H54 (cell line): Measurements from ENCODE around the gene RBM47.

Source experiments
- DNase-seq: peaks from one replicate; pipeline ENCODE4 v3.0.0; 2011; ENCODE audit warnings: low spot score, mixed read lengths; ENCODE audit not compliant: insufficient read length
- FAIRE-seq: peaks from 3 replicates; lab custom pipeline; 2011; peaks lifted over from hg19 to GRCh38; lab: Jason Lieb, UNC
- POLR2A ChIP-seq: IDR thresholded peaks from 2 replicates; pipeline ENCODE4 v1.6.1; 2011; ENCODE audit warnings: low read depth, mild to moderate bottlenecking, low read length

The RBM47 gene

GRCh38 chr4:40514497-40514951 lies 115.1 kb downstream of the RBM47 start:
- no peak for DNase-seq
- FAIRE-seq, result no peak
- no peak for TF ChIP-seq POLR2A

- no peak for TF ChIP-seq POLR2A
- DNase-seq, result no peak
- no peak for FAIRE-seq
Measured at GRCh38 chr4:40511036-40511614, 118.5 kb downstream of the RBM47 start.

GRCh38 chr4:40507977-40508376 lies 121.7 kb downstream of the RBM47 start:
- FAIRE-seq (no peak), DNase-seq (no peak)
- no peak for TF ChIP-seq POLR2A

DNA sequence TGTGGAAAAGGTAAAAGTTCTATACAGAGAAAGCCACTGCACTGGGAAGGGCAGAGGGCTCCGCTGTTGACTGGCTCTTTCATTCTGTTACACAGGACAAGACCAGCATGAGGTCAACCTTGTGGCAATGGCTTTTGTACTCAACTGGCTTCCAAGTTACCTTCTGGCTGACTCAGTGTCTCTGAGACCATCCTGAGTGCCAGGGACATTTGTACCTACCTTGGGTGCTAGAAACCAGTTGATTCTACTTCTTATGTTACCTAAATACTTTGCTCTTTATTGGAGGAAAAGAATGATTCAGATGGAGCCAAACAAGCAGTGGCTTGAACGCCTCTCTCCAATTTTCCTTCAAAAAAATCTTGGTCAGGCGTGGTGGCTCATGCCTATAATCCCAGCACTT lies 123.2 kb downstream of the RBM47 start:
- no peak for FAIRE-seq
- no peak for TF ChIP-seq POLR2A
- no peak for DNase-seq

GRCh38 chr4:40506066-40506465 lies 123.6 kb downstream of the RBM47 start:
- DNase-seq (no peak), FAIRE-seq (no peak)
- TF ChIP-seq POLR2A, result no peak

DNA sequence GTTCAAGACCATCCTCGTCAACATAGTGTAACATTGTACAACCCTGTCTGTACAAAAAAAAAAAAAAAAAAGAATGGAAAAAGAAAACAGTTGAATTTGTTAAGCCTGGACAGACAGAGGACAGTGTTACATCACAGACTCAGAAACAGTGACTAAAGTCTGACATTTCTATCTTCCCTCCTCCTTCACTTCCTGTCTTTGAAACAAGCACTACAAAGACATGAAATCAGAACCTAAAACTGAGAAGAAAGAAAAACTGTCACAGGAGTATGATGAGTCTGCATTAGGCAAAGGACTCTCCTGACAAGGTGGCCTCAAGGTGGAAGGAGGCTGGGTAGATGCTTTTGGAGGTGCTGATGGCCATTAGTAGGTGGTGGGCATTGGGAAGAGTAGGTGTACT lies 126.7 kb downstream of the RBM47 start:
- DNase-seq, result no peak
- FAIRE-seq, result no peak
- no peak for TF ChIP-seq POLR2A

GRCh38 chr4:40502220-40502619 lies 127.4 kb downstream of the RBM47 start:
- no peak for FAIRE-seq
- DNase-seq, result no peak
- no peak for TF ChIP-seq POLR2A

DNA sequence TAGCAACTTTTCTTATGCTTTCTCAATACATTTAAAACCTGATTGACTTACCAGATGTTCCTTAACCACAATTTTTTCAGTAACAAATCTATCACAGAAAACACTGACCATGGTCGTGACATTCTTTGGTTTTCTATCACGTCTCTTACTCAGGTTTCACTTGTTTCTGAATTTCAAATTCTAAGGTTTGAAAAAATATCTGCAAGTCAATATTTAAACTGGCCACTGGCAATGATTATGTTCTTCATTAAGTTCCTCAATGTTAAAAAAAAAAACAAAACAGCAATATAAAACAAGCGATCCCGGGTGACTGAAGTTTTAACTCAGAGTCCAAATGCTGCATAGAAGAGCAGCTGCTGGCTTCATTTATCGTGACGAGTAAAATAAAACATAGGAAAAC lies 128.9 kb downstream of the RBM47 start:
- FAIRE-seq, result no peak
- no peak for DNase-seq
- no peak for TF ChIP-seq POLR2A

- DNase-seq, result no peak
- TF ChIP-seq POLR2A, result no peak
- FAIRE-seq, result no peak
Measured at GRCh38 chr4:40493160-40493559, 136.5 kb downstream of the RBM47 start.

GRCh38 chr4:40492691-40493090 lies 137.0 kb downstream of the RBM47 start:
- DNase-seq (no peak), FAIRE-seq (no peak)
- TF ChIP-seq POLR2A, result no peak

DNA sequence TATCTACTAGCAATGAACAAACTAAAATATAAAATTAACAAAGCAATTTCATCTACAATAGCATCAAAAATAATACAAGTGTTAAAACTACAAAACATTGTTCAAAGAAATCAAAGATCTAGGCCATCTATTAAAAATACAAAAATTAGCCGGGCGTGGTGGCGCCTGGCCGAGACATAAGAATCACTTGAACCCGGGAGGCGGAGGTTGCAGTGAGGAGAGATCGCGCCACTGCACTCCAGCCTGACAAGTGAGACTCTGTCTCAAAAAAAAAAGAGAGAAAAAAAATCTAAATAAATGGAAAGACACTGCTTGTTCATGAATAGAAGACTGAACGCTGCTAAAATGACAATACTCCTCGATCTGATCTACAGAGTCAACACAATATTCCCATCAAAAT lies 139.2 kb downstream of the RBM47 start:
- DNase-seq, result no peak
- no peak for FAIRE-seq
- no peak for TF ChIP-seq POLR2A

DNA sequence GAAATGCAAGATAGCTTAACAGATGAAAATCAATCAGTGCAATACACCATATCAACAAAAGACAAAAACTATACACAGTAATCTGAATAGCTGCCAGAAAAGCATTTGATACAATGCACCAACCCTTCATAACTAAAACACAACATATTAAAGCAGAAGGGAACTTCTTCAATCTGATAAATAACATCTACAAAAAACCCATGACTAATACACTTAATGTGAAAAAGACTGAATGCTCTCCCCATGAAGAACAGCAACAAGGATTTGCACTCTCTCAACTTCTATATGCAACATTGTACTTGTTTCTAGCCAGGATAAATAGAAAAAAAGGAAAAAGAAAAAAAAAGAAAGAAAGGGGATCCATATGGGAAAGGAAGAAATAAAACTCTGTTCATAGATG lies 139.7 kb downstream of the RBM47 start:
- FAIRE-seq (no peak), DNase-seq (no peak)
- TF ChIP-seq POLR2A, result no peak

DNA sequence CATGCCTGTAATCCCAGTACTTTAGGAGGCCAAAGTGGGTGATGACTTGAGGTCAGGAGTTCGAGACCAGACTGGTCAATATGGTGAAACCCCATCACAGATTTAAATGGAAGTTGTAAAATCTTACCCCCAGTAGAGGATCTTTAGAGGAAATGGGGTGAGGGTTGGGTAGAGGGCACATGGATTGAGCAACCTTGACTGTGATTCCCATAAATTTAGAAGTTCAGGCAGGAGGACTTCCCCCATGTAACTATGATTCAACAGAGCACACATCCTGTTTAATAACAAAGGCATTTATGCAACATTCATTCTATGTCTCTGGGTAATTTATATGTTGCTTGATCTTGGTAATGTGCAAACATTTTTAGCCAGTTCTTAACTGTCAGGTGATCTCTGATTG lies 143.1 kb downstream of the RBM47 start:
- FAIRE-seq, result peak; percentile 83
- DNase-seq, result no peak
- TF ChIP-seq POLR2A, result no peak

DNA sequence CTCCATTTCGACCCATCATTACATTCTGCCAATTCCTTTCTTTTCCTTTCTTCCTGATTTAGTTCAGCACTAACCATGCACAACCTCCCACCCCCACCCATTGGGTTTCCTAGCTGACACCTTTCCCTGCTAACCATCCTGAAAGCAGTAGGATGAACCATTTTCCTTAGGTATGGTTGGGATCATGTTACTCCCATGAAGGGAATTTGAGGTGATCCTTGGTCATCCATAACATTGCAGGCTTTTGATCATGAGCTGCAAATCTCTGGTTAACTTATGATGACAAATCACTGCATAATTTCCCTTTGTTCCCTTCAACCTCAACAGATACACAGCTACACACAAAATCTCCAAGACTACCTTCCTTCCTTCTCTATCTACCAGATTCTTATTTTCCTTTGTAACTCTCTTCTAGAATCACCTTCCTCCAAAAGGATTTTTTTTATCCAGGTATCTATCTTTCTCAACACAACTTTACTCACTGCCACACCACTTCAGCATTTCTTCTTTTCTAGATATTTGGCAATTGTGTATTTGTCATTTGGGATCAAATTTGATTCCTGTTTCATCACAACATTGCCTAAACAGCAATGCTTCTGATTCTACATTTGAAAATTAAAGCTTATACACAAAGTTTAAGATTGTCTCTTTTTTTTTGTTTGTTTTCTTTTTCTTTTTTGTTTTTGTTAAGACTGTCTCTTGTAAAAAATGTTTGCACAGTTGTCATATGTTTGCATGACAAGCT lies 145.1 kb downstream of the RBM47 start:
- FAIRE-seq, result no peak
- no peak for TF ChIP-seq POLR2A

More for the DNA sequence above, 145.1 kb downstream of the RBM47 start:
- no peak for DNase-seq
